H1 (cell line): ENCODE measurements around the gene SLIT2. TPM values are rescaled to one million over a fixed set of nuclear protein-coding genes. Genes with fewer than 3 reads are reported as not detected.

Experiments
- ASH2L ChIP-seq: fragments of 200-600, 300-600 bp; sonication (generic); IDR thresholded peaks from one replicate; pipeline ENCODE4 v1.7.1; 2017; ENCODE audit warnings: low read length
- EZH2 ChIP-seq: fragments of 200-600 bp; sonication (generic); IDR thresholded peaks from 2 replicates; pipeline ENCODE4 v1.7.1; 2012; ENCODE audit warnings: low read depth, mild to moderate bottlenecking, moderate library complexity, low read length, inconsistent platforms; ENCODE audit not compliant: severe bottlenecking
- SIX5 ChIP-seq: IDR thresholded peaks from 2 replicates; pipeline ENCODE4 v1.6.1; 2011; ENCODE audit warnings: mild to moderate bottlenecking, low read depth, low read length
- TAF1 ChIP-seq: IDR thresholded peaks from 2 replicates; pipeline ENCODE4 v1.6.1; 2011; ENCODE audit warnings: mild to moderate bottlenecking, low read depth, low read length
- polyA plus RNA-seq, 7 experiments: library from polyadenylated mRNA; depleted of rRNA in 3 of 7; stranded (reverse) in 5 of 7; unstranded in 2 of 7; fragments of >200 nt in 5 of 7; fragments of 200-250 nt in 2 of 7; gene quantifications; 1 replicate in 5 of 7; 2 replicates in 1 of 7; 4 replicates in 1 of 7; pipeline versions ENCODE4 v1.2.1 to v1.2.3, GENCODE V29; 2011 to 2013; ENCODE audit warnings: missing spikeins in 2 of 7, mixed read lengths in 2 of 7
- total RNA-seq: library from RNA; stranded (reverse); fragmentation: NEBNext Ultra II Directional; extraction: Animal tissue kit (Norgen Biotek cat#: 25700); gene quantifications from 2 replicates; pipeline ENCODE4 v1.2.1, GENCODE V29; 2021
- TF ChIP-seq, protein P1 (sequence below): IDR thresholded peaks from 2 replicates; pipeline ENCODE4 v1.6.1; 2012; ENCODE audit warnings: inconsistent platforms
- TF ChIP-seq, protein P2 (sequence below): fragments of 300-600 bp; sonication (generic); IDR thresholded peaks from 2 replicates; pipeline ENCODE4 v1.7.1; 2012; ENCODE audit warnings: low read length, moderate library complexity, mild to moderate bottlenecking, inconsistent platforms; ENCODE audit not compliant: insufficient replicate concordance
- TF ChIP-seq, protein P3 (sequence below), 3 experiments: IDR thresholded peaks; 1 replicate in 2 of 3; 2 replicates in 1 of 3; pipeline versions ENCODE4 v1.5.1 to v1.6.1; 2011; ENCODE audit warnings: low read length in 3 of 3, mild to moderate bottlenecking in 3 of 3, inconsistent platforms in 2 of 3, low read depth in 1 of 3, moderate library complexity in 1 of 3; ENCODE audit not compliant: insufficient read depth in 1 of 3; ENCODE audit errors: control extremely low read depth in 1 of 3

Gene SLIT2
- total and polyA plus RNA-seq, 2 of the 8 experiments (the other 6 are each of a cell fraction or from before 2014, with no cell fraction given), result 2.0 to 13.7 TPM

DNA sequence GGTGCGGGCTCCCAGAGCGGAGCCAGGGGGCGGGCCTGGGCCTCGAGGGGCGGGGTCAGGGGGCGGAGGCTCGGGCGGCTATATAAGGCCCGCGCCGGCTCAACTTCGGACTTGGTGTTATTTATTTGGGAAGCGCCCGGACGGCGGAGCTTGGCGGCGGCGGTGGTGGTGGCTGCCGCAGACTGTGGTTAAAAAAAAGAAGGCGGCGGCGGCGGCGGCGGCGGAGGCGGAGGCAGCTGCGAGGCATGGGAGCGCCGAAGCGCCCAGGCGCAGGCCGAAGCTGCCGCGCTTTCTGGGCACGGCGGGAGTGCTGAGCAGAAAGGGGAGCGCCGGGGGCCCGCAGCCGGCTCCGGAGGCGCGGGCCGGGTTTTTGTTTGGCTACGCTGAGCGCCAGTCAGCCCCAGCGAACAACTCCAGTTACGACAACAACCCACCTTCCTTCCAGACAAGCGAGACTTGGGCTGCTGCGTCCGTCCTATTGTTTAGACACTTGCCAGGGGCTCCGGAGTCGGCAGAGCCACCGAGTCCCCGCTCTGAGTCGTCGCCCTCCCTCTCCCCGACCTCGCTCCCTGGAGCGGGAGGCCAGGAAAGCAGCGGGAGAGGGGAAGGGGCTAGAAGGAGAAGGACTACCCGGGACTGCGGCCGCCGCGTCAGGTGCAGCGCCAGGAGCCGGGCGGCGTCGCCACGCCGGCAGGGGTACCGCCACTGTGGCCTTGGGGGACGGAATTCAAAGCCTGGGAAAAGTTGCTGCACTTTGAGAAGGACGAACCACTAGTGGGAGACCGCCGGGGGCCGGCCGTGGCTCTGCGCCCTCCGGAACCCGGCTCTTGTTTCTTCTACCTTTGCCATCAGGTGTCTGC lies at the start of gene SLIT2 (continued):
- TF ChIP-seq, protein P1, sequence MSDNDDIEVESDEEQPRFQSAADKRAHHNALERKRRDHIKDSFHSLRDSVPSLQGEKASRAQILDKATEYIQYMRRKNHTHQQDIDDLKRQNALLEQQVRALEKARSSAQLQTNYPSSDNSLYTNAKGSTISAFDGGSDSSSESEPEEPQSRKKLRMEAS, result peak; percentile 66; the same call in 1 of the 2 replicates
- TF ChIP-seq SIX5, result no peak
- TF ChIP-seq TAF1, result peak; percentile 94
- TF ChIP-seq, protein P2, sequence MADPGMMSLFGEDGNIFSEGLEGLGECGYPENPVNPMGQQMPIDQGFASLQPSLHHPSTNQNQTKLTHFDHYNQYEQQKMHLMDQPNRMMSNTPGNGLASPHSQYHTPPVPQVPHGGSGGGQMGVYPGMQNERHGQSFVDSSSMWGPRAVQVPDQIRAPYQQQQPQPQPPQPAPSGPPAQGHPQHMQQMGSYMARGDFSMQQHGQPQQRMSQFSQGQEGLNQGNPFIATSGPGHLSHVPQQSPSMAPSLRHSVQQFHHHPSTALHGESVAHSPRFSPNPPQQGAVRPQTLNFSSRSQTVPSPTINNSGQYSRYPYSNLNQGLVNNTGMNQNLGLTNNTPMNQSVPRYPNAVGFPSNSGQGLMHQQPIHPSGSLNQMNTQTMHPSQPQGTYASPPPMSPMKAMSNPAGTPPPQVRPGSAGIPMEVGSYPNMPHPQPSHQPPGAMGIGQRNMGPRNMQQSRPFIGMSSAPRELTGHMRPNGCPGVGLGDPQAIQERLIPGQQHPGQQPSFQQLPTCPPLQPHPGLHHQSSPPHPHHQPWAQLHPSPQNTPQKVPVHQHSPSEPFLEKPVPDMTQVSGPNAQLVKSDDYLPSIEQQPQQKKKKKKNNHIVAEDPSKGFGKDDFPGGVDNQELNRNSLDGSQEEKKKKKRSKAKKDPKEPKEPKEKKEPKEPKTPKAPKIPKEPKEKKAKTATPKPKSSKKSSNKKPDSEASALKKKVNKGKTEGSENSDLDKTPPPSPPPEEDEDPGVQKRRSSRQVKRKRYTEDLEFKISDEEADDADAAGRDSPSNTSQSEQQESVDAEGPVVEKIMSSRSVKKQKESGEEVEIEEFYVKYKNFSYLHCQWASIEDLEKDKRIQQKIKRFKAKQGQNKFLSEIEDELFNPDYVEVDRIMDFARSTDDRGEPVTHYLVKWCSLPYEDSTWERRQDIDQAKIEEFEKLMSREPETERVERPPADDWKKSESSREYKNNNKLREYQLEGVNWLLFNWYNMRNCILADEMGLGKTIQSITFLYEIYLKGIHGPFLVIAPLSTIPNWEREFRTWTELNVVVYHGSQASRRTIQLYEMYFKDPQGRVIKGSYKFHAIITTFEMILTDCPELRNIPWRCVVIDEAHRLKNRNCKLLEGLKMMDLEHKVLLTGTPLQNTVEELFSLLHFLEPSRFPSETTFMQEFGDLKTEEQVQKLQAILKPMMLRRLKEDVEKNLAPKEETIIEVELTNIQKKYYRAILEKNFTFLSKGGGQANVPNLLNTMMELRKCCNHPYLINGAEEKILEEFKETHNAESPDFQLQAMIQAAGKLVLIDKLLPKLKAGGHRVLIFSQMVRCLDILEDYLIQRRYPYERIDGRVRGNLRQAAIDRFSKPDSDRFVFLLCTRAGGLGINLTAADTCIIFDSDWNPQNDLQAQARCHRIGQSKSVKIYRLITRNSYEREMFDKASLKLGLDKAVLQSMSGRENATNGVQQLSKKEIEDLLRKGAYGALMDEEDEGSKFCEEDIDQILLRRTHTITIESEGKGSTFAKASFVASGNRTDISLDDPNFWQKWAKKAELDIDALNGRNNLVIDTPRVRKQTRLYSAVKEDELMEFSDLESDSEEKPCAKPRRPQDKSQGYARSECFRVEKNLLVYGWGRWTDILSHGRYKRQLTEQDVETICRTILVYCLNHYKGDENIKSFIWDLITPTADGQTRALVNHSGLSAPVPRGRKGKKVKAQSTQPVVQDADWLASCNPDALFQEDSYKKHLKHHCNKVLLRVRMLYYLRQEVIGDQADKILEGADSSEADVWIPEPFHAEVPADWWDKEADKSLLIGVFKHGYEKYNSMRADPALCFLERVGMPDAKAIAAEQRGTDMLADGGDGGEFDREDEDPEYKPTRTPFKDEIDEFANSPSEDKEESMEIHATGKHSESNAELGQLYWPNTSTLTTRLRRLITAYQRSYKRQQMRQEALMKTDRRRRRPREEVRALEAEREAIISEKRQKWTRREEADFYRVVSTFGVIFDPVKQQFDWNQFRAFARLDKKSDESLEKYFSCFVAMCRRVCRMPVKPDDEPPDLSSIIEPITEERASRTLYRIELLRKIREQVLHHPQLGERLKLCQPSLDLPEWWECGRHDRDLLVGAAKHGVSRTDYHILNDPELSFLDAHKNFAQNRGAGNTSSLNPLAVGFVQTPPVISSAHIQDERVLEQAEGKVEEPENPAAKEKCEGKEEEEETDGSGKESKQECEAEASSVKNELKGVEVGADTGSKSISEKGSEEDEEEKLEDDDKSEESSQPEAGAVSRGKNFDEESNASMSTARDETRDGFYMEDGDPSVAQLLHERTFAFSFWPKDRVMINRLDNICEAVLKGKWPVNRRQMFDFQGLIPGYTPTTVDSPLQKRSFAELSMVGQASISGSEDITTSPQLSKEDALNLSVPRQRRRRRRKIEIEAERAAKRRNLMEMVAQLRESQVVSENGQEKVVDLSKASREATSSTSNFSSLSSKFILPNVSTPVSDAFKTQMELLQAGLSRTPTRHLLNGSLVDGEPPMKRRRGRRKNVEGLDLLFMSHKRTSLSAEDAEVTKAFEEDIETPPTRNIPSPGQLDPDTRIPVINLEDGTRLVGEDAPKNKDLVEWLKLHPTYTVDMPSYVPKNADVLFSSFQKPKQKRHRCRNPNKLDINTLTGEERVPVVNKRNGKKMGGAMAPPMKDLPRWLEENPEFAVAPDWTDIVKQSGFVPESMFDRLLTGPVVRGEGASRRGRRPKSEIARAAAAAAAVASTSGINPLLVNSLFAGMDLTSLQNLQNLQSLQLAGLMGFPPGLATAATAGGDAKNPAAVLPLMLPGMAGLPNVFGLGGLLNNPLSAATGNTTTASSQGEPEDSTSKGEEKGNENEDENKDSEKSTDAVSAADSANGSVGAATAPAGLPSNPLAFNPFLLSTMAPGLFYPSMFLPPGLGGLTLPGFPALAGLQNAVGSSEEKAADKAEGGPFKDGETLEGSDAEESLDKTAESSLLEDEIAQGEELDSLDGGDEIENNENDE, result no peak
- no peak for TF ChIP-seq EZH2
- TF ChIP-seq, protein P3, sequence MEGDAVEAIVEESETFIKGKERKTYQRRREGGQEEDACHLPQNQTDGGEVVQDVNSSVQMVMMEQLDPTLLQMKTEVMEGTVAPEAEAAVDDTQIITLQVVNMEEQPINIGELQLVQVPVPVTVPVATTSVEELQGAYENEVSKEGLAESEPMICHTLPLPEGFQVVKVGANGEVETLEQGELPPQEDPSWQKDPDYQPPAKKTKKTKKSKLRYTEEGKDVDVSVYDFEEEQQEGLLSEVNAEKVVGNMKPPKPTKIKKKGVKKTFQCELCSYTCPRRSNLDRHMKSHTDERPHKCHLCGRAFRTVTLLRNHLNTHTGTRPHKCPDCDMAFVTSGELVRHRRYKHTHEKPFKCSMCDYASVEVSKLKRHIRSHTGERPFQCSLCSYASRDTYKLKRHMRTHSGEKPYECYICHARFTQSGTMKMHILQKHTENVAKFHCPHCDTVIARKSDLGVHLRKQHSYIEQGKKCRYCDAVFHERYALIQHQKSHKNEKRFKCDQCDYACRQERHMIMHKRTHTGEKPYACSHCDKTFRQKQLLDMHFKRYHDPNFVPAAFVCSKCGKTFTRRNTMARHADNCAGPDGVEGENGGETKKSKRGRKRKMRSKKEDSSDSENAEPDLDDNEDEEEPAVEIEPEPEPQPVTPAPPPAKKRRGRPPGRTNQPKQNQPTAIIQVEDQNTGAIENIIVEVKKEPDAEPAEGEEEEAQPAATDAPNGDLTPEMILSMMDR (IDR thresholded peaks at IDR 0.05; ENCODE audit: control extremely low read depth in 1 of 3, insufficient read depth in 1 of 3, low read depth in 1 of 3, low read length in 3 of 3), result no peak
- TF ChIP-seq ASH2L, result peak; percentile 45
